ELF-1 (cell line): Measurements from ENCODE around the gene CD160.
"Not testable (repeated sequence)": the region's sequence is repeated elsewhere in the genome, so short reads cannot be mapped to it uniquely, and the experiment has no call there.

ENCODE experiments used
- DNase-seq: peaks from one replicate; pipeline ENCODE4 v3.0.0-alpha.2; 2016; ENCODE audit warnings: low read depth, low spot score

CD160 gene

DNA sequence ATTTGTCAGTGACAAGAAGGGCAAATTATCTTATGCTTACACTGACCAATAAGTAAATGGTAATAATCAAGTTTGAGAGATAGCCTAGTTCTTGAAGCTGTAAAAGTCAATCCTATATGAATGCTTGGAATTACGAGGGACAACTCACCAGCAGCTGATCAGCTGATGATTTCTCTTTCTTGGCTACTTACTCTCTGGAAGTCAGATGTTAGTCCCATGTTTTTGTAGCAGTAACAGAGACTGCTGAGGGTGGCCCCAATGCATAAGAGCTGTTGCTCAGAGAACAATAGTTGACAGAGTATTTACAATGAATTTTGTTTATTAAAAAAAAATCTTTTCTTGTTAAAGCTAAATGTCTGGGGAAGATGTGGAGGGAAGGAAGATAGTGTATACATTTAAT is 39.3 kb downstream of the CD160 start:
- DNase-seq, result no peak

DNA sequence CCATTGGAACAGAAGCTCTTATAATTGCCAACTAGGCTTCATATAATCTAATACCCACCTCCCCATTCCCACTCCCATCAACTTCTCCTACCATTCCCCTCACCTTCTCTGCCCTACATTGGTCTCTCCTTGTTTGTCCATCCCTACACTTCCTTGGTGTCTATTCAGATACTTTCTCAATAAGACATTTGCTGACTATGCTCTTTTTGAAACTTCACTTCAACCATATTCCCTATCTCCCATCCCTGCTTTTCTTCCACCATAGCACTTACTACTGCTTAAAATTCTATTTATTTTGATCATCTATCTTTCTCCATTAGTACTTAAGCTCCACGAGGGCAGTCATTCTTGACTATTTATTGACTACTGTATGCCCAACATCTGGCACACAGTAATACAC is 40.4 kb downstream of the CD160 start:
- DNase-seq, result no peak

DNA sequence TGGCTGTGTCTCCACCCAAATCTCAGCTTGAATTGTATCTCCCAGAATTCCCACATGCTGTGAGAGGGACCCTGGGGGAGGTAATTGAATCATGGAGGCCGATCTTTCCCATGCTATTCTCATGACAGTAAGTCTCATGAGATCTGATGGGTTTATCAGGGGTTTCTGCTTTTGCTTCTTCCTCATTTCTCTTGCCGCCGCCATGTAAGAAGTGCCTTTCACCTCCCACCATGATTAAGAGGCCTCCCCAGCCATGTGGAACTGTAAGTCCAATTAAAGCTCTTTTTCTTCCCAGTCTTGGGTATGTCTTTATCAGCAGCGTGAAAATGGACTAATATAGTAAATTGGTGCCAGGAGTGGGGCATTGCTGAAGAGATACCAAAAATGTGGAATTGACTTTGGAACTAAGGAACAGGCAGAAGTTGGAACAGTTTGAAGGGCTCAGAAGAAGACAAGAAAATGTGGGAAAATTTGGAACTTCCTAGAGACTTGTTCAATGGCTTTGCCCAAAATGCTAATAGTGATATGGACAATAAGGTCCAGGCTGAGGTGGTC is 41.2 kb downstream of the CD160 start:
- DNase-seq, result not testable (repeated sequence)

DNA sequence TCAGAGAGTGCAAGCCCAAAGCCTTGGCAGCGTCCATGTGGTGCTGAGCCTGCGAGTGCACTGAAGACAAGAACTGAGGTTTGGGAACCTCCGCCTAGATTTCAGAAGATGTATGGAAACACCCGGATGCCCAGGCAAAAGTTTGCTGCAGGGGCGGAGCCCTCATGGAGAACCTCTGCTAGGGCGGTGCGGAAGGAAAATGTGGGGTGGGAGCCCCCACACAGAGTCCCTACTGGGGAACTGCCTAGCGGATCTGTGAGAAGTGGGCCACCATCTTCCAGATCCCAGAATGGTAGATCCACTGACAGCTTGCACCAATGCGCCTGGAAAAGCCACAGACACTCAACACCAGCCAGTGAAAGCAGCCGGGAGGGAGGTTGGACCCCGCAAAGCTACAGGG is 42.2 kb downstream of the CD160 start:
- not testable (repeated sequence) for DNase-seq

DNA sequence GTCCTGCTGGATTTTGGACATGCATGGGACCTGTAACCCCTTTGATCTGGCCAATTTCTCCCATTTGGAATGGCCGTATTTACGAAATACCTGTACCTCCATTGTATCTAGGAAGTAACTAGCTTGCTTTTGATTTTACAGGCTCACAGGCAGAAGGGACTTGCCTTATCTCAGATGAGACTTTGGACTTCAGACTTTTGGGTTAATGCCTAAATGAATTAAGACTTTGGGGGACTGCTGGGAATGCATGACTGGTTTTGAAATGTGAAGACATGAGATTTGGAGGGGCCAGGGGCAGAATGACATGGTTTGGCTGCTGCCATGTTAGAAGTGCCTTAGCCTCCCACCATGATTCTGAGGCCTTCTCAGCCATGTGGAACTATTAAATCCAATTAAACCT is 42.7 kb downstream of the CD160 start:
- not testable (repeated sequence) for DNase-seq

DNA sequence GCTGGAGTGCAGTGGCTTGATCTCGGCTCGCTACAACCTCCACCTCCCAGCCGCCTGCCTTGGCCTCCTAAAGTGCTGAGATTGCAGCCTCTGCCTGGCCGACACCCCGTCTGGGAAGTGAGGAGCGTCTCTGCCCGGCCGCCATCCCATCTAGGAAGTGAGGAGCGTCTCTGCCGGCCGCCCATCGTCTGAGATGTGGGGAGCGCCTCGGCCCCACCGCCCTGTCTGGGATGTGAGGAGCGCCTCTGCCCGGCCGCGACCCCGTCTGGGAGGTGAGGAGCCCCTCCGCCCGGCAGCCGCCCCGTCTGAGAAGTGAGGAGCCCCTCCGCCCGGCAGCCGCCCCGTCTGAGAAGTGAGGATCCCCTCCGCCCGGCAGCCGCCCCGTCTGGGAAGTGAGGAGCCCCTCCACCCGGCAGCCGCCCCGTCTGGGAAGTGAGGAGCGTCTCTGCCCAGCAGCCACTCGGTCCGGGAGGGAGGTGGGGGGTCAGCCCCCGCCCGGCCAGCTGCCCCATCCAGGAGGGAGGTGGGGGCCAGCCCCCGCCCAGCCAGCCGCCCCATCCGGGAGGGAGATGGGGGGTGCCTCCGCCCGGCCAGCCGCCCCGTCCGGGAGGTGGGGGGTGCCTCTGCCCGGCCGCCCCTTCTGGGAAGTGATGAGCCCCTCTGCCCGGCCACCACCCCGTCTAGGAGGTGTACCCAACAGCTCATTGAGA is 45.1 kb downstream of the CD160 start:
- DNase-seq, result not testable (repeated sequence)

DNA sequence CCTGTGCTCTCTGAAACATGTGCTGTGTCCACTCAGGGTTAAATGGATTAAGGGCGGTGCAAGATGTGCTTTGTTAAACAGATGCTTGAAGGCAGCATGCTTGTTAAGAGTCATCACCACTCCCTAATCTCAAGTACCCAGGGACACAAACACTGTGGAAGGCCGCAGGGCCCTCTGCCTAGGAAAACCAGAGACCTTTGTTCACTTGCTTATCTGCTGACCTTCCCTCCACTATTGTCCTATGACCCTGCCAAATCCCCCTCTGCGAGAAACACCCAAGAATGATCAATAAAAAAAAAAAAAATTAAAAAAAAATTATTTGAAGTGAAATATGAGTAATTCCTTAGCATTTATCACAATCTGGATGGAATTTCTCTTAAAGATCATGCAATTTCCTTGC is 45.8 kb downstream of the CD160 start:
- not testable (repeated sequence) for DNase-seq

DNA sequence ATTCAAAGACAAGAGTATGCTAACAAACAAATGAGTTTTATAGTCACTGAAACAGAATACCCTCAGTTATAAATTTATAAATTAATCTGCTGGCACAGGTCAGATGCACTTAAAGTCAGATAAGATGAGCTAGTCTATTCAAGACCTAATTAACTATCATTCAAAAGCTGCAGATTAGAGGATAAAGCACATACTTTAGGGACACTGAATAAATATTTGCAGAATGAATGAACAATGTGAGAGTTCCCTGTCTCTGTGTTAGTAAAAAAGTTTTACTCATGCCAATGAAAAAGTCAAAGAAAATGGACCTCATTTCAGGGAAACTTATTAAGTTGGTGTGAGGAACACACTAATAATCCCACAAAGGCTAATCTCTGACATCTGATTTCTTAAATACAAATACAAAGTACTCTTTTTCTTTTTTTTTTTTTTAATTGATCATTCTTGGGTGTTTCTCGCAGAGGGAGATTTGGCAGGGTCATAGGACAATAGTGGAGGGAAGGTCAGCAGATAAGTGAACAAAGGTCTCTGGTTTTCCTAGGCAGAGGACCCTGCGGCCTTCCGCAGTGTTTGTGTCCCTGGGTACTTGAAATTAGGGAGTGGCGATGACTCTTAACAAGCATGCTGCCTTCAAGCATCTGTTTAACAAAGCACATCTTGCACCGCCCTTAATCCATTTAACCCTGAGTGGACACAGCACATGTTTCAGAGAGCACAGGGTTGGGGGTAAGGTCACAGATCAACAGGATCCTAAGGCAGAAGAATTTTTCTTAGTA is 46.5 kb downstream of the CD160 start:
- not testable (repeated sequence) for DNase-seq

DNA sequence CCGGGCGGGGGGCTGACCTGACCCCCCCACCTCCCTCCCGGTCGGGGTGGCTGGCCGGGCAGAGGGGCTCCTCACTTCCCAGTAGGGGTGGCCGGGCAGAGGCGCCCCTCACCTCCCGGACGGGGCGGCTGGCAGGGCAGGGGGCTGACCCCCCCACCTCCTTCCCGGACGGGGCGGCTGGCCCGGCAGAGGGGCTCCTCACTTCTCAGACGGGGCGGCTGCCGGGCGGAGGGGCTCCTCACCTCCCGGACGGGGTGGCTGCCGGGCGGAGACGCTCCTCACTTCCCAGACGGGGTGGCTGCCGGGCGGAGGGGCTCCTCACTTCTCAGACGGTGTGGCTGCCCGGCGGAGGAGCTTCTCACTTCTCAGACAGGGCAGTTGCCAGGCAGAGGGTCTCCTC is 47.6 kb downstream of the CD160 start:
- DNase-seq, result not testable (repeated sequence)

DNA sequence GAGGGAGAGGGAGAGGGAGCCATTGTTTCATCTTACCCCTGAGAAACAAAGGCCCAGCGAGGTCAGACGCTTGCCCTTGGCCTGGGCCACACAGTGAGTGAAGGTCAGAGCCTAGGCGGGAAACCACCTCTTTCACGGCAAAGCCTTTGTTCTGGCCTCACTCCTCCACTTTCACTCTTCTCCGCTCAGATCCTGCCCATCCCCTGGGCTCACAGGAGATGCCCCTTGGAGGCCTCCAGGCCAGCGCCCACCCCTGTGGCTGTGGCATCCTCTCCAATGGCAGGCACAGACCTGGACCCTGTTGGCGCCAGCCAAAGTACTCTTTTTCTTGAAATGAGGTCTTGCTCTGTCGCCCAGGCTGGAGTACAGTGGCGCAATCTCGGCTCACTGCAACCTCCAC is 48.7 kb downstream of the CD160 start:
- not testable (repeated sequence) for DNase-seq

DNA sequence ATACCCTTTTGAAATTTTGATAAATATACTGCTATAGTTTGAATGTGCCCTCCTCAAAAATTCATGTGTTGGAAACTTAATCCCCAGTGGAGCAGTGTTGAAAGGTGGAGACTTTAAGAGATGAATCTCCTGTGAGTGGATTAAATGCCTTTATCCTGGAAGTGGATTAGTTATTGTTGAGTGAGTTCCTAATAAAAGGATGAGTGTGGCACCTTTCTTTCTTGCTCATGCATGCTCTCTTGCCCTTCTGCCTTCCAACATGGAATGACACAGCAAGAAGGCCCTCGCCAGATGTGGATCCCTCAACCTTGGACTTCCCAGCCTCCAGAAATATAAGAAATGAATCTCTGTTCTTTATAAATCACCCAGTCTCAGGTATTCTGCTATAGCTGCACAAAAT is 51.8 kb downstream of the CD160 start:
- DNase-seq, result no peak

DNA sequence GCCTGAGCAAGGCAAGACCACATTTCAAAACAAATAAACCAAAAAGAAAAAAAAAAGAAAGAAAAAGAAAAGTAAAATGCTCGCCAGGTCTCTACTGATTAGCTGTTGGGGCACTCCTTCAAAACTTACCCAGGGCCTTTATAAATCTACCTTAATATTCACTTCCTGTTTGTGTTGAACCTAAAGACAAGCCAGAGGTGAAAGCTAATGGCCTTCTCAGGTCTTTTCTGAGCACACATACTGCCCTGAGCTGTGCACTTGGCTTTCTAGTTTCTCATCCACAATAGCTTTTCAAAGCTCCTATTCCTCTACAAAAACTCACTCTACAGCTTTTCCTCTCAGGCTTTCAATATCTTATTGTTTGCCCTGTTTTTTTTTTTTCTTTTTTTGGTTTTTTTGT is 54.1 kb downstream of the CD160 start:
- no peak for DNase-seq

DNA sequence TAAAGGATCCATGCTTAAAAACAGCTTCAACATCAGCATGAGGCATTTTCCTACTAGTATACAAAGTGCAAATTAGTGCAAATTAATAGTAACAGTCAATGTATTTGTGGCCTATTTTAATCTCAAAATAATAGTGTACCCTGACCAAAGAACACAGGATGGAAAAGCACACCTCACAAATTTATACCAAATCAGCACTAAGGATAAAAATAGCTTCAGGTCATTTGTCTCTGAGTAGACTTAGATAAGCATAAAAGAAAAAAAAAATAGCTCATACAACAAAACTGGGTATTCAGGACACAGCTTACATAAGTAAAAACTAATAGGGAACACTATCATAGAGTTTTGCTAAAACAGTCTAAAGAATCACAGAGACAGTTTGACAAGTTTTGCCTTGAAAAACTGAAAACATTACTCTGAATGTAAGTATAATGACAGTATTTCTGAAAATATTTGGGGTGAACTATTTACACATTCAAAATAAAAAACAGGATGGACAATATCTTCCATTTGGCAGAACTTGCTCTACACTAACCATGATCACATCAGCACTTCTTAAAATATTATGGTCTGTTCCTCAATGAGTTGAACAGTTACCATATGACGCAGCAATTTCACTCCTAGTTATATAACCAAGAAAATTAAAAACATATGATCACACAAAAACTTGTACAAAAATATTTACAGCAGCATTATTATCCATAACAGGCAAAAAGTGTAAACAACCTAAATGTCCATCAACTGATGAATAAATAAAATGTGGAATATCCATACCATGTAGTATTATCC is 58.3 kb downstream of the CD160 start:
- DNase-seq, result no peak

DNA sequence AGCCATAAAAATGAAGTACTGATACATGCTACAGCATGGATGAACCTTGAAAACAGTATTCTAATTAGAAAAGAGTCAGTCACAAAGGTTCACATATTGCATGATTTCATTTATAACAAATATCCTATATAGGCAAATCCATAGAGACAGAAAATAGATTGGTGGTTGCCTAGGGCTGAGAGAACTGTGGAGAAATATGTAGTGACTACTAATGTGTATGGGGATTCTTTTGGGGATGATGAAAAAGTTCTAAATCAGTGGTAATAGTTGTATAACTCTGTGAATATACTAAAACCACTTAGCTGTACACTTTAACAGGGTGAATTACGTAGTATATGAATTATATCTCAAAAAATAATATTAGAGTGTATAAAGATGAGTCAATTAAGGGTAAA is 58.8 kb downstream of the CD160 start:
- no peak for DNase-seq

DNA sequence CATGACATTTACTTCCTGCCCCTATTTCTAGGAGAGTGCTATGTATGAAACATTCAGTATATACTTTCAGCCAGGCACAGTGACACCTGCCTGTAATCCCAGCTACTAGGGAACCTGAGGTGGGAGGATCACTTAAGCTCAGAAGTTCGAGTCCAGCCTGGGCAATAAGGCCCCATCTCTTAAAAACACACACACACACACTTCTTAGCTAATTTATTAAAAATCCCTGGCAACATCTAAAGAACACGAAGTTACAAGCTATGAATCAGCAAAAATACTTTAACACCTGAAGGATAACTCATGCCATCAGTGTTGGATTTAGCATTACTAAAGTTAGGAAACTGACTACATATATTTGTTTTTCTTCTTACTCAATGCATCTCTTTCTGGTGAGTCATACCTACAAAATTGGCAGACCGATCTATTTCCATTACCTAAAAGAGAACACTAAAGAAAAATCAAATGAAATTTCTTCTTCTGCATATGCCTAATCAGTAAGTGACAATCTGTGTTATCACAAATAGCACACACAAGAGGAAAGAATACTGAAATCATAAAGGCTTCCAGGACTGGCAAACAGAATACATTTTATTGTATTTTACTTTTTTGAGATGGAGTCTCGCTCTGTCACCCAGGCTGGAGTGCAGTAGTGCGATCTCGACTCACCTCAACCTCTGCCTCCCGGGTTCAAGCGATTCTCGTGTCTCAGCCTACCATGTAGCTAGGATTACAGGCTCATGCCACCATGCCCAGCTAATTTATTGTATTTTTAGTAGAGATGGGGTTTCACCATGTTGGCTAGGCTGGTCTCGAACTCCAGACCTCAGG is 63.2 kb downstream of the CD160 start:
- DNase-seq, result no peak

DNA sequence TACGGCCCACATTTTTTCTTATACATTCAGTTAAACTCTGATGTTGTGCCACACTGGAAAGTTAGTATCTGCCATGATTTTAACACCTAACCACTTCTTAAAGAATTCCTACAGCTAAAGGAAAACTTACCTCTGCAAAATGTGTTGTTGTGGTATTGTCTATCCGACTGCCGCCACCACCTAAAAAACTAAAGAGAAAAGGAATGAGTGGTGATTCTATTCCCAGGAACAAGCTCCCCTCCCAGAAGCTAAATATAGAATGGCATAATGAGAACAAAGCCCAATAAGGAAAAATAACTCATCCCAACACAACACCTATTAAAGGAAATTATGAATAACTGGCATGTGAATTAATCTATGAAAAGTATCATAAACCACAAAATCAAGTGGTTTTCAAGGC is 65.1 kb downstream of the CD160 start:
- DNase-seq, result no peak

DNA sequence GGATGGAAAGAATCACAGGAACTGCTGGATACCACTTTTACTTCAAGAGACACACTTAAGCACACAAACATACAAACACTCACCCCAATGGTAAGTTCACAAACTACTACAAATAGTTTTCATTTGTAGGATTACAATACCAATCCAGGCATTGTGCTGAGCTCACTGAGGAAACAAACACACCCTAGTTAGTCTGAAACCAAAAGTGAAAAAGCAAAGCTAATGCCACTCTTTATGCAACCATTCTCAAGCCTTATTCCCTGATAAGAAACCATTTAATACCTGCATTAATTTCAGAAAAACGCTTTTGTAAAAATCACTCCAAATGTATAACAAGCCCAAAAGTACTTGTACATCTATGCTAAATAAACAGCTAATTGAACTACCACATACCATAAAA is 66.2 kb downstream of the CD160 start:
- DNase-seq, result no peak

DNA sequence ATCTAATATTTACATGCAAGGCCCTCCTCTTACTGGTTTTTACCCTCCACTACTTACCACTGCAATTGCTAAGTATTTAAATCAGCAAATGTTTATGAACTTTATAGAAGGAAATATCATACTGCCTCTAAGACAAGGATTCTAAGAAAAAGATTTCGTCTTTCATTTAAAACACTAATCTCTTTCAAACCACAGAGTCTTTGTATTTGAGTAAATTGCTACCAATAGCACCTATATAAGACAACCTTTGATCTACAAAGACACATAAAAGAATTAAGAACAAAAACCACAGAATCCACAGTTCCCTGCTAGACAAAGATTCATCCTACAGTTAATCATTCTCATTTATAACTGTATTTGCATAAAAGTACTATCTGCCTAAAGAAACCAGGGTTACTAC is 67.0 kb downstream of the CD160 start:
- no peak for DNase-seq

DNA sequence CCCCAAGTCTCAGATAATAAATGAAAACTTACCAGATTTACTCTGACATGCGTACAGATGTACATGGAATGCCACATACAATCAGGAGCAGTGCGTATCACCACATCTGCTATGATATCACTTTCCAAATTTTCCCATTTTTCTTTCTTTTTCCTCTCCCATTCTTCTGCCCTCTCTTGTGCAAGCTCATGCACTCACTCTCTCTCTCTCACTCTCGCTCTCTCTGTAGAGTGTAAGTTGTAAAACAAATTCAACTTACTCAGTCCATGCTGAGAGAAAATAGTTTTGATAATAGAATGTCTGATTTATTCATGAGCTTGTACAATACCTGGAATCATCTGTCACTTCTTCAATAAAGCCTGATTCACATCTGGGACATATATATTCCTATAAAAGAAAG is 69.3 kb downstream of the CD160 start:
- DNase-seq, result no peak
